Effector memory CD4-positive, alpha-beta T cell (primary cell): ENCODE data around the gene MPI.
A peak's percentile ranks its signal among the peaks of the same experiment; 100 is the strongest.

Experiments used
- DNase-seq, 3 donors: peaks; one replicate each; pipeline ENCODE4 v3.0.0-alpha.2; 2020
- H3K27ac ChIP-seq: 2 replicates; pipeline ENCODE4 v1.7.0; 2013; ENCODE audit warnings: mild to moderate bottlenecking, low read length, moderate library complexity; ENCODE audit not compliant: insufficient read depth, poor library complexity, severe bottlenecking
- H3K27me3 ChIP-seq: replicated peaks from 2 replicates; pipeline ENCODE4 v1.7.0; 2013; ENCODE audit warnings: mild to moderate bottlenecking, low read length; ENCODE audit not compliant: insufficient read depth, control insufficient read depth, poor library complexity, severe bottlenecking
- H3K36me3 ChIP-seq: 2 replicates; pipeline ENCODE4 v1.7.0; 2013; ENCODE audit warnings: mild to moderate bottlenecking, low read length, moderate library complexity; ENCODE audit not compliant: control insufficient read depth, insufficient read depth
- H3K4me1 ChIP-seq: 2 replicates; pipeline ENCODE4 v1.7.0; 2013; ENCODE audit warnings: low read length, mild to moderate bottlenecking; ENCODE audit not compliant: control insufficient read depth, insufficient read depth, poor library complexity, severe bottlenecking
- H3K4me3 ChIP-seq: 2 replicates; pipeline ENCODE4 v1.7.0; 2013; ENCODE audit warnings: low read length, low read depth, mild to moderate bottlenecking; ENCODE audit not compliant: insufficient read depth, poor library complexity, severe bottlenecking
- H3K9me3 ChIP-seq: 2 replicates; pipeline ENCODE4 v1.7.0; 2013; ENCODE audit warnings: mild to moderate bottlenecking, low read length, moderate library complexity; ENCODE audit not compliant: control insufficient read depth

MPI gene

DNA sequence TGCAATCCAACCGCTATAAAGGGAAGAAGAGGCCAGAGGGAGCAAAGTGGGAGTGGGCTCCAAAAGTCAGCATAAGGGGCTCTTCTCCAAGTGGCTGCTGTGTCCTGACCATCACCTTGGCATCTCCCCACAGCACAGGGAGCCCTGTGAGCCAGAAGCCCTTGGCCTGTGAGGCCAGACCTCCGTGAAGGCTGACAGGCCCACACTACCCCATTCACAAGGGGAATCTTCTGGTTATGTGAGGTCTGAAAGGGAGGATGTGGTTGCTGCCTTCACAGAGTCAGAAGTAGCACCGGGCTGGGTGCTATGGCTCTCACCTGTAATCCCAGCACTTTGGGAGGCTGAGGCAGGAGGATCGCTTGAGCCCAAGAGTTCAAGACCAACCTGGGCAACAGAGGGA is 44.3 kb upstream of the MPI start:
- Histone ChIP-seq H3K4me3 (no peak overlapping the region), H3K27ac (peak overlapping the region; percentile 73), H3K36me3 (peaks cover 34% of the 10 kb centered on the region), H3K9me3 (no peaks in the 10 kb centered on the region), H3K27me3 (no peaks in the 10 kb centered on the region), H3K4me1 (peaks cover 38% of the 10 kb centered on the region)
- no peak for DNase-seq

DNA sequence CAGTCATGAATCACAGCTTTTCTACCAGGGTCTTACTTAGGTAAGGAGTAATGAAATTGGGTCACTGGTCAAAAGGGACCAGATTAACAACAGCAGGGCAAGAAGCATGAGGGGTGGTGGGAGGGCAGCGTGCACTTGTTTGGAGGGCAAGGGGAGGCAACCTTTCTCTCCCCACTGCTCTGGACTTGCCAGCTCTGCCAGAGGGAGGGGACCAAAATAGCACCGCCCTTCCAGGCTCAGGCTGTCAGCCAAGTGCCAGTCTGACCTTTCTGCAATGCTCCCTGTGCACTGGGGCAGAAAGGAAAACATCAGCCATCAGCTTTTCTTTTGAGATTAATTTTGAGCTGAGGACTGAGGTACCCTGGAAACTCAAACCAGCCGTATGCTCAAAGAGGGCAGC is 42.4 kb upstream of the MPI start:
- no peak for DNase-seq
- H3K36me3 ChIP-seq: peaks cover 45% of the 10 kb centered on the region

DNA sequence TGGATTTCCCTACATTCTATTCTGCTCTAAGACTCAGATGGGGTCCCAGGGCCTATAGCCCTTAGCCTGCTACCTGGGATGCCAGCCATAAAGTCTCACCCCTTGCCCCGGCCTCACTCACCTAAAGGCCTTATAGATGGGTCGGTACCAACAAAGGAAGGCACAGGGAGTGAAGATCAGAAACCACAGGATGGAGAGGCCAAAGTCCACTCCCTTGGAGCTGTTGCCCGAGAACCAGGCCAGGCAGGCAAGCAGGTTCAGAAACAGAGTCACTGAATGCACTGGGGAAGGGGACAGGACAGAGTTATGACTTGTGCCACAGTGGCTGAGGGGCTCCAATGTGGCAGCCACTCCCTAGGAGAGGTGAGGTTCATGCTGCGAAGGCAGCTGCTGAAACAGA is 39.4 kb upstream of the MPI start:
- H3K27ac ChIP-seq: no peak overlapping the region
- peaks cover 5% of the 10 kb centered on the region for H3K4me1 ChIP-seq
- no peaks in the 10 kb centered on the region for H3K9me3 ChIP-seq
- H3K27me3 ChIP-seq: no peaks in the 10 kb centered on the region
- no peak for DNase-seq
- H3K4me3 ChIP-seq: no peak overlapping the region
- peaks cover 68% of the 10 kb centered on the region for H3K36me3 ChIP-seq

More for the DNA sequence above, 42.4 kb upstream of the MPI start:
- no peaks in the 10 kb centered on the region for H3K9me3 ChIP-seq
- no peak overlapping the region for H3K4me3 ChIP-seq
- H3K27me3 ChIP-seq: no peaks in the 10 kb centered on the region
- peaks cover 29% of the 10 kb centered on the region for H3K4me1 ChIP-seq
- H3K27ac ChIP-seq: no peak overlapping the region

DNA sequence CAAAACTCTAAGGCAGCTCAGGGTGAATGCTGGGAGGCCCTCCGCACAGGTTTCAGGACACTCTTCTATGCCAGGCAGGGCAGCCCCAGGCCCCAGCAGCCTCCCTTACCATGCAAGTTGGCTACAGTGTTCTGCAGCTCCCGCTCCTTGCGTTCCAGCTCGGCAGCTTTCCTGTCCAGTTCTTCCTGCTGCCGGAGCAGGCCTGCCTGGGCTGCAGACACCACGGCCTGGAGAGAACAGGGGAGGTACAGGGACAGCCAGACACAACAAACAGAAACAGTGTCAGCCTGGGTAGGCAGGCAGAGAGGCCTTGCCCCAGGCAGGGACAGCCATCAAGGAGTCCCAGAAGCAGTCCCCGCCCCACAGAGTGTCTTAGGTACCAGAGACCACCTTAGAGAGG is 37.9 kb upstream of the MPI start:
- Histone ChIP-seq H3K36me3 (peaks cover 68% of the 10 kb centered on the region), H3K4me1 (no peaks in the 10 kb centered on the region), H3K4me3 (no peak overlapping the region), H3K9me3 (no peaks in the 10 kb centered on the region), H3K27me3 (no peaks in the 10 kb centered on the region), H3K27ac (no peak overlapping the region)
- no peak for DNase-seq

DNA sequence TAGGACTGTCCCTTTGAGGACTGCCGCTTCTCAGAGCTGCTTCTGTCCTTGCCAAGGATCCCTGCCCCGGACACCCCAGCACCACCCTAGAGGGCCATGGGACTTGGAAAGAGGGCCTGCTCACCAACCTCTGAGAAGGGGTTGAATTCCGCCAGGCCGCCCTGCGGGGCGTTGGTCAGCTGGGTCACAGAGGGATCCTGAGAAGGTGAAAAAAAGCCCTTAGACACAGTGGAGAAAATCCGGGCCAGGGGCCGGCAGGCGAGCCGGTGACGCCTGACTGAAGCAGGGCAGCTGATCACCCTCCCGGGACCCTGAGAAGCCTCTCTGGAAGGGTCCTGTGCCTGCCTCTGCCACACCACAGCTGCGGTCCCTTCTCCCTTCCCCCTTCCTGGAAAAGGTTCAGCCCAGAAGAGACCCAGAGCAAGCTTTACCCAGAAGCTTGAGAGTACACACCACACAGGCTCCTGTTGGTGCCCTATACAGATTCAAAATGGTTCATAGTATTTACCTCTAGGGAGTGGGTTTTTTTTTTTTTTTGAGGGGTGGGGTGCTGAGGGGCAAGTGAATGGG is 35.3 kb upstream of the MPI start:
- Histone ChIP-seq H3K4me1 (peaks cover 16% of the 10 kb centered on the region), H3K27ac (no peak overlapping the region)

DNA sequence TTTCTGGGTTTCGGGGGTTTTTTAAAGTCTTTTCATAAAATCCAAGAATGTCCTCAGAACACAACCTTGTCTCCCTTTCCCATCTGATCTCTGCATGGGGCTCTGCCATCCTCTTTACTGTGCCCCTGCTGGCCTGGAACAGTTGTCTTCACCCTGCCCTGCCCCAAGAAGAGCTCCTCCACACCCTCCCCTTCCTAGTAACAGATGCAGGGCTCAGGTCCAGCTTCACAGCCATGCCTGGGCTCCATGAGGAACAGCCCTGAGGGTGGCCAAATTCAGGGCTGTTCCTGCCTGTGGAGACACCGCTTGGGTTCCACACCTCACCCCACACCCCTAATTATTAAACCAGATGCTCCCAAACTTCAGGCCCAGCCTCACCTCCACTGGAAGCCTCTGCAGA is 34.0 kb upstream of the MPI start:
- no peak for DNase-seq
- H3K36me3 ChIP-seq: peaks cover 39% of the 10 kb centered on the region
- H3K27ac ChIP-seq: no peak overlapping the region
- no peak overlapping the region for H3K4me3 ChIP-seq
- peaks cover 22% of the 10 kb centered on the region for H3K4me1 ChIP-seq
- no peaks in the 10 kb centered on the region for H3K9me3 ChIP-seq
- H3K27me3 ChIP-seq: no peaks in the 10 kb centered on the region

More for the DNA sequence above, 35.3 kb upstream of the MPI start:
- Histone ChIP-seq H3K4me3 (no peak overlapping the region), H3K27me3 (no peaks in the 10 kb centered on the region), H3K36me3 (peaks cover 52% of the 10 kb centered on the region), H3K9me3 (no peaks in the 10 kb centered on the region)
- no peak for DNase-seq

DNA sequence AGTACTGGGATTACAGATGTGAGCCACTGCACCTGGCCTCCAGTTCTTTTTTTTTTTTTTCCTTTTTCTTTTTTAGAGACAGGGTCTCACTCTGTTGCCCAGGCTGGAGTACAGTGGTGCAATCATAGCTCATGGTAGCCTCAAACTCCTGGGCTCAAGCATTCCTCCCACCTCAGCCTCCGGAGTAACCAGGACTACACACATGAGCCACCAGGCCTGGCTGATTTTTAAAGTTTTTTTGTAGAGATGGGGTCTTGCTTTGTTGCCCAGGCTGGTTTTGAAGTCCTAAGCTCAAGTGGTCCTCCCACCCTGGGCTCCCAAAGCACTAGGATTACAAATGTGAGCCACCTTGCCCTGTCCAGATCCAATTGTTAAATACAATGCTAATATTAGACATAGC is 33.3 kb upstream of the MPI start:
- H3K36me3 ChIP-seq: peaks cover 32% of the 10 kb centered on the region
- H3K27me3 ChIP-seq: no peaks in the 10 kb centered on the region
- DNase-seq: no peak
- H3K4me3 ChIP-seq: no peak overlapping the region
- H3K4me1 ChIP-seq: peaks cover 22% of the 10 kb centered on the region
- no peak overlapping the region for H3K27ac ChIP-seq
- H3K9me3 ChIP-seq: no peaks in the 10 kb centered on the region

DNA sequence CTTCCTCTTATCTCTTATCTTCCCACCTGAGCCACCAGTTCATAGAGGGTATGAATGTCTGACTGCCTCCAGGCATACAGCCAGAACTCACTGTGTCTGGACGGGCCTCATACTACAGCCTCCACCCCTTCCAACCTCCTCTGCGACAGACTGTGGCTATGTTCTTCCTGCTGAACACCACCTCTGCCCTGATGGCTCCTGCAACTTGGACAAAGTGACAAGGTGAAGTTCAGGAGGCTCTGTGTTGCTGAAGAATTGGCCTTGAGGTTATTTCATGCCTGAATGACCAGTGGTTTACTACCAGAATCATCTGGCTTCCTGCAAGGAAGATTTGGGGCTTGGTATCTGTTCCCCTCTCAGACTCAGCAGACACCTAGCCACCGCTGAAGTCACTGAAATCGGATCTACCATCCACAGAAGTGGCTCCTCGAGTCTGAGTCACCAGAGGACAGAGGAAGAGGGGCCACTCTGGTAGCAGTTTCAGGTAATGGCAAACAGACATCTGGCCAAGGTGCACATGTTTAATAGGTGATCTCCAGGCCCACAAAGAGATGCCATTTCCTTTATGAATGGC is 32.7 kb upstream of the MPI start:
- no peak overlapping the region for H3K27ac ChIP-seq
- no peaks in the 10 kb centered on the region for H3K27me3 ChIP-seq
- peaks cover 26% of the 10 kb centered on the region for H3K36me3 ChIP-seq
- H3K9me3 ChIP-seq: no peaks in the 10 kb centered on the region
- H3K4me3 ChIP-seq: no peak overlapping the region
- H3K4me1 ChIP-seq: peaks cover 22% of the 10 kb centered on the region
- DNase-seq: no peak

DNA sequence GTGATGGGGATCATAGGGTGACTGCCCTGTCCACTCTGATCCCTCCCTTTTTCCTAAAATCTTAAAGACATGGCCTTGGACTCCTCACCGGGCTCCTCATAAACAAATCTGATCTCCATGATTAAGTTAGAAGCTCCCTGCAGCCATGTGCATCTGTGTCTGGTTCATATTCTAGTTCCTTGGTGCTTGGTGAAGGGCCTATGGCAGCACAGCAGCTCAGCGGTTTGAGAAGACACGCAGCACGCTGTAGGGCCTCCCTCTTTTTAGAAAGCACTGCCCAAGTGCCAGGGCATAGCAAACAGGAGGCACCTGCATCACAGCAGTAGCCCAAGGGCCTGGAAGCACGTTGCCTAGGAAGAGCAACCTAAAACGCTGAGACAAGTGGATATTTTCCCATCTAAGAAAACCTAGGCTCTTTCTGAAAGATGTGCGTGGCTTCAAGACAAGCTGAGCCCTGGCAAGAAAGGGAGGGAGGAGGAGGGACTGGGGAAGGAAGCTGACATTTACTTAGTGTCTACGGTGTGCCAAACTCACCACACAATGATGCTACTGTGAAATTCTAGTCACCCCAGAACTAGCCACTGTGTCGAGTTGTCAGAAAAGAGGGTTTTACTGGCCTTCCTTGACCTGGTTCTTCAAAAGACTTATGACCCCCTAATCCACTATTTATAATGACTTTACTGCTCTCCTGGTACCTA is 32.0 kb upstream of the MPI start:
- Histone ChIP-seq H3K9me3 (no peaks in the 10 kb centered on the region), H3K27me3 (no peaks in the 10 kb centered on the region), H3K27ac (no peak overlapping the region), H3K4me1 (peaks cover 22% of the 10 kb centered on the region), H3K36me3 (peaks cover 19% of the 10 kb centered on the region), H3K4me3 (no peak overlapping the region)
- no peak for DNase-seq

DNA sequence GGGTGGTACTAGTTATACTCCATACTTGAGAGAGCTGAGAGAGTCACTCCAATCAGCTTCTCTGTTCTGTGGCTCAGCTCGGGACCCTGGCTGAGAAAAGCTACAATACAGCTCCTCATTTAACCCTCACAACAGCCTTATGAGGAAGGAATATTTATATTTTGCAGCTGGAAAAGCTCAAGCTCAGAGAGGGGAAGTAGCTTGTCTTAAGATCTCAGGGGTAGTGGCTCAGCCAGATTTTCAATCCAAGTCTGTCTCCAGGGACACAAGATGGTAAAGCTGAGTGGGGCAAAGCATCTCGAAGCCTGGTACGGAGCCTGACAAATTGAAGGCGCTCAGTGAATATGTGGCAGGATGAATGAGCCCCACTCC is 31.5 kb upstream of the MPI start:
- H3K36me3 ChIP-seq: peaks cover 14% of the 10 kb centered on the region
- DNase-seq: no peak

More for the DNA sequence above, 31.5 kb upstream of the MPI start:
- H3K27me3 ChIP-seq: no peaks in the 10 kb centered on the region
- H3K9me3 ChIP-seq: no peaks in the 10 kb centered on the region
- H3K27ac ChIP-seq: no peak overlapping the region
- H3K4me3 ChIP-seq: no peak overlapping the region
- peaks cover 22% of the 10 kb centered on the region for H3K4me1 ChIP-seq
